ENCODE measurements around the gene COL6A3. TPM values are rescaled to one million over a fixed set of nuclear protein-coding genes. Genes with fewer than 3 reads are reported as not detected.

COL6A3 gene
- total and polyA plus RNA-seq, 9 of the 15 experiments (the other 6 are each of a cell fraction or from before 2014, with no cell fraction given), result 0.07 to 4.1 (median 1.5) TPM

DNA sequence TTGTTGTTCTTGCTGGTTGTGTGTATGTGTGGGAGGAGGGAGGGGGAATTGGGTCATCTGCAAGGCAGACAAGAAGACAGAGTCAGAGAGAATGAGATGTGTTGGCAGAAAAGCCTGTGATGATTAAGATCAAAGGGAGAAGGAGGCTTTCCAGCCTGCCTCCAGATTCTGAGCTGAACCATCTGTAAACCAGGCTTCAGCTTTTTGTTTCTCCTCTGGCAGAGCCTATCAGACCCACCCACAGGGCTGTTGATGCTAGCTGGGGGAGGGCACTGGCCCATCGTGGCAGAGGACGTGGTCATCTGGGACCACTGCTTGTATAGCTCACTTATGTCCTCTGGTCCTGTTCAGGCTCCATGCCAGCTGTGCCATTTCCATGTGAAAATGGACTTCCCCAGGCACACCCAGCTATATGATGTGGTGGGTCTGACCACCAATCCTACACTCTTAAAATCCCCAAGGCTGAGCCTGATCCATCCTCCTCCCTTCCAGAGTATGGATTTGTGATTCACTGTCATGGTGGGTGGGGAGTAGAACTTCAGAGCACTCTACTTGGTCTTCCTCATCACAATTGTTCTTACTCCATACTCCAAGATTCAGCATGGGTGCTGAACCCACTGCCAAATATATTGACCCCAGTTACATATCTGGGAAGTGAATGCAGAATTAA, 27.8 kb upstream of the COL6A3 start:
- Histone ChIP-seq H2AFZ (ENCODE audit: low read depth, low read length) (no peak overlapping the region), H3K9ac (ENCODE audit: insufficient read depth in 1 of 2, low read depth in 2 of 2, low read length in 2 of 2) (no peak overlapping the region), H3K9me3 (replicated peaks; ENCODE audit: control insufficient read depth, insufficient read depth, low read depth, low read length) (no peaks in the 10 kb centered on the region), H3K27me3 (ENCODE audit: control insufficient read depth in 2 of 2, insufficient read depth in 2 of 2, low read length in 2 of 2) (peaks cover 0 to 10% of the 10 kb centered on the region in 2 experiments; a peak in 2 of 5 replicates), H3K4me3 (no peak overlapping the region), H3K4me2 (ENCODE audit: insufficient read depth, low read length) (no peak overlapping the region), H4K20me1 (replicated peaks; ENCODE audit: control insufficient read depth, insufficient read depth, low read length) (no peaks in the 10 kb centered on the region), H3K79me2 (ENCODE audit: control insufficient read depth, insufficient read depth, low read length) (no peaks in the 10 kb centered on the region), H3K9me1 (ENCODE audit: control insufficient read depth, insufficient read depth, low read length) (peaks cover 2% of the 10 kb centered on the region), H3K27ac (ENCODE audit: extremely low read depth, low read depth, low read length) (no peak overlapping the region), H3K4me1 (replicated peaks in 1 of 2; ENCODE audit: control insufficient read depth in 2 of 2, insufficient read depth in 2 of 2, low read length in 2 of 2) (no peaks in the 10 kb centered on the region), H3K36me3 (ENCODE audit: control insufficient read depth, insufficient read depth, low read length) (no peaks in the 10 kb centered on the region)
- DNase-seq (ENCODE audit: extremely low read depth in 1 of 4, low spot score in 3 of 4), result no peak
- 0% methylated on average over 2 of the region's 2 CpGs for WGBS (ENCODE audit: insufficient coverage, low coverage, missing lambda C conversion rate)
- no TSS peak for BruUV-seq (replicated peaks)
- no peak for FAIRE-seq
- CTCF ChIA-PET (ENCODE audit: low intra/inter-chr PET ratio), result no interaction called here
- intact Hi-C loops (cut with micrococcal nuclease), result no loop called here
- in situ Hi-C loops (cut with MboI), result no loop called here
- POLR2A ChIA-PET, result interaction anchor here (0.6 to 0.8 kb wide), 2 partner anchors 821 to 899 kb away, joined by 3 to 4 read pairs; no protein-coding TSS in a partner anchor
- no peak for ATAC-seq
- no peak for TF ChIP-seq CBX8 (IDR thresholded peaks at IDR 0.05; ENCODE audit: borderline replicate concordance, extremely low read depth, low read depth, low read length, poor library complexity, severe bottlenecking)
- TF ChIP-seq GTF2E2 (tag; IDR thresholded peaks at IDR 0.05), result no peak
- TF ChIP-seq ZBTB17 (CRISPR knock-in tag; IDR thresholded peaks at IDR 0.05), result no peak
- TF ChIP-seq, protein P1, sequence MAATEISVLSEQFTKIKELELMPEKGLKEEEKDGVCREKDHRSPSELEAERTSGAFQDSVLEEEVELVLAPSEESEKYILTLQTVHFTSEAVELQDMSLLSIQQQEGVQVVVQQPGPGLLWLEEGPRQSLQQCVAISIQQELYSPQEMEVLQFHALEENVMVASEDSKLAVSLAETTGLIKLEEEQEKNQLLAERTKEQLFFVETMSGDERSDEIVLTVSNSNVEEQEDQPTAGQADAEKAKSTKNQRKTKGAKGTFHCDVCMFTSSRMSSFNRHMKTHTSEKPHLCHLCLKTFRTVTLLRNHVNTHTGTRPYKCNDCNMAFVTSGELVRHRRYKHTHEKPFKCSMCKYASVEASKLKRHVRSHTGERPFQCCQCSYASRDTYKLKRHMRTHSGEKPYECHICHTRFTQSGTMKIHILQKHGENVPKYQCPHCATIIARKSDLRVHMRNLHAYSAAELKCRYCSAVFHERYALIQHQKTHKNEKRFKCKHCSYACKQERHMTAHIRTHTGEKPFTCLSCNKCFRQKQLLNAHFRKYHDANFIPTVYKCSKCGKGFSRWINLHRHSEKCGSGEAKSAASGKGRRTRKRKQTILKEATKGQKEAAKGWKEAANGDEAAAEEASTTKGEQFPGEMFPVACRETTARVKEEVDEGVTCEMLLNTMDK (IDR thresholded peaks at IDR 0.05; ENCODE audit: borderline replicate concordance, insufficient read depth, low read depth, low read length, poor library complexity, severe bottlenecking), result no peak
- no peak for TF ChIP-seq HEY1 (CRISPR knock-in tag; IDR thresholded peaks at IDR 0.05; ENCODE audit: borderline replicate concordance)
- TF ChIP-seq, protein P2, sequence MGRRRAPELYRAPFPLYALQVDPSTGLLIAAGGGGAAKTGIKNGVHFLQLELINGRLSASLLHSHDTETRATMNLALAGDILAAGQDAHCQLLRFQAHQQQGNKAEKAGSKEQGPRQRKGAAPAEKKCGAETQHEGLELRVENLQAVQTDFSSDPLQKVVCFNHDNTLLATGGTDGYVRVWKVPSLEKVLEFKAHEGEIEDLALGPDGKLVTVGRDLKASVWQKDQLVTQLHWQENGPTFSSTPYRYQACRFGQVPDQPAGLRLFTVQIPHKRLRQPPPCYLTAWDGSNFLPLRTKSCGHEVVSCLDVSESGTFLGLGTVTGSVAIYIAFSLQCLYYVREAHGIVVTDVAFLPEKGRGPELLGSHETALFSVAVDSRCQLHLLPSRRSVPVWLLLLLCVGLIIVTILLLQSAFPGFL (CRISPR knock-in tag; IDR thresholded peaks at IDR 0.05), result no peak
- TF ChIP-seq, protein P3, sequence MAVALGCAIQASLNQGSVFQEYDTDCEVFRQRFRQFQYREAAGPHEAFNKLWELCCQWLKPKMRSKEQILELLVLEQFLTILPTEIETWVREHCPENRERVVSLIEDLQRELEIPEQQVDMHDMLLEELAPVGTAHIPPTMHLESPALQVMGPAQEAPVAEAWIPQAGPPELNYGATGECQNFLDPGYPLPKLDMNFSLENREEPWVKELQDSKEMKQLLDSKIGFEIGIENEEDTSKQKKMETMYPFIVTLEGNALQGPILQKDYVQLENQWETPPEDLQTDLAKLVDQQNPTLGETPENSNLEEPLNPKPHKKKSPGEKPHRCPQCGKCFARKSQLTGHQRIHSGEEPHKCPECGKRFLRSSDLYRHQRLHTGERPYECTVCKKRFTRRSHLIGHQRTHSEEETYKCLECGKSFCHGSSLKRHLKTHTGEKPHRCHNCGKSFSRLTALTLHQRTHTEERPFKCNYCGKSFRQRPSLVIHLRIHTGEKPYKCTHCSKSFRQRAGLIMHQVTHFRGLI (CRISPR knock-in tag; IDR thresholded peaks at IDR 0.05), result no peak
- TF ChIP-seq, protein P4, sequence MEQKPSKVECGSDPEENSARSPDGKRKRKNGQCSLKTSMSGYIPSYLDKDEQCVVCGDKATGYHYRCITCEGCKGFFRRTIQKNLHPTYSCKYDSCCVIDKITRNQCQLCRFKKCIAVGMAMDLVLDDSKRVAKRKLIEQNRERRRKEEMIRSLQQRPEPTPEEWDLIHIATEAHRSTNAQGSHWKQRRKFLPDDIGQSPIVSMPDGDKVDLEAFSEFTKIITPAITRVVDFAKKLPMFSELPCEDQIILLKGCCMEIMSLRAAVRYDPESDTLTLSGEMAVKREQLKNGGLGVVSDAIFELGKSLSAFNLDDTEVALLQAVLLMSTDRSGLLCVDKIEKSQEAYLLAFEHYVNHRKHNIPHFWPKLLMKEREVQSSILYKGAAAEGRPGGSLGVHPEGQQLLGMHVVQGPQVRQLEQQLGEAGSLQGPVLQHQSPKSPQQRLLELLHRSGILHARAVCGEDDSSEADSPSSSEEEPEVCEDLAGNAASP (IDR thresholded peaks at IDR 0.05), result no peak
- no peak for TF ChIP-seq ZNF212 (CRISPR knock-in tag; IDR thresholded peaks at IDR 0.05)
- TF ChIP-seq FOSL1 (tag; conservative IDR thresholded peaks at IDR 0.05), result no peak

All from K562 (cell line).